Glutamatergic neuron (in vitro differentiated cells): ENCODE data around the gene UNC5B. TPM values are rescaled to one million over a fixed set of nuclear protein-coding genes. Genes with fewer than 3 reads are reported as not detected.
A peak's percentile ranks its signal among the peaks of the same experiment; 100 is the strongest.
"Not testable (repeated sequence)": the region's sequence is repeated elsewhere in the genome, so short reads cannot be mapped to it uniquely, and the experiment has no call there.

Experiments used
- DNase-seq: peaks from one replicate; pipeline ENCODE4 v3.0.0; 2022
- H3K27ac Mint-ChIP-seq: one replicate; pipeline ENCODE4 v1.8.0; 2020; ENCODE audit warnings: mild to moderate bottlenecking, mixed read lengths, inconsistent platforms; ENCODE audit not compliant: unreplicated experiment
- H3K27me3 Mint-ChIP-seq: one replicate; pipeline ENCODE4 v1.8.0; 2020; ENCODE audit warnings: mild to moderate bottlenecking, moderate library complexity, mixed read lengths, inconsistent platforms; ENCODE audit not compliant: unreplicated experiment
- H3K36me3 Mint-ChIP-seq: one replicate; pipeline ENCODE4 v1.8.0; 2020; ENCODE audit warnings: mild to moderate bottlenecking, mixed read lengths, inconsistent platforms; ENCODE audit not compliant: unreplicated experiment
- H3K4me1 Mint-ChIP-seq: one replicate; pipeline ENCODE4 v1.8.0; 2020; ENCODE audit warnings: mild to moderate bottlenecking, low read depth, mixed read lengths, inconsistent platforms; ENCODE audit not compliant: unreplicated experiment
- H3K4me3 Mint-ChIP-seq: one replicate; pipeline ENCODE4 v1.8.0; 2020; ENCODE audit warnings: mild to moderate bottlenecking, mixed read lengths, inconsistent platforms; ENCODE audit not compliant: unreplicated experiment
- H3K9me3 Mint-ChIP-seq: one replicate; pipeline ENCODE4 v1.8.0; 2020; ENCODE audit warnings: mild to moderate bottlenecking, moderate library complexity, mixed read lengths, inconsistent platforms; ENCODE audit not compliant: unreplicated experiment
- total RNA-seq: library from RNA; stranded (reverse); fragmentation: NEBNext Ultra II Directional; extraction: Animal tissue kit (Norgen Biotek cat#: 25700); gene quantifications from one replicate; pipeline ENCODE4 v1.2.1, GENCODE V29; 2021; ENCODE audit not compliant: unreplicated experiment
- TF ChIP-seq, protein P1 (sequence below): fragments of 200-600 bp; sonication (generic); IDR thresholded peaks from one replicate; pipeline ENCODE4 v1.5.0; 2021; ENCODE audit not compliant: partially characterized antibody, unreplicated experiment

UNC5B gene
- total RNA-seq, 1 donor from 2014 or later = 22.6 TPM

DNA sequence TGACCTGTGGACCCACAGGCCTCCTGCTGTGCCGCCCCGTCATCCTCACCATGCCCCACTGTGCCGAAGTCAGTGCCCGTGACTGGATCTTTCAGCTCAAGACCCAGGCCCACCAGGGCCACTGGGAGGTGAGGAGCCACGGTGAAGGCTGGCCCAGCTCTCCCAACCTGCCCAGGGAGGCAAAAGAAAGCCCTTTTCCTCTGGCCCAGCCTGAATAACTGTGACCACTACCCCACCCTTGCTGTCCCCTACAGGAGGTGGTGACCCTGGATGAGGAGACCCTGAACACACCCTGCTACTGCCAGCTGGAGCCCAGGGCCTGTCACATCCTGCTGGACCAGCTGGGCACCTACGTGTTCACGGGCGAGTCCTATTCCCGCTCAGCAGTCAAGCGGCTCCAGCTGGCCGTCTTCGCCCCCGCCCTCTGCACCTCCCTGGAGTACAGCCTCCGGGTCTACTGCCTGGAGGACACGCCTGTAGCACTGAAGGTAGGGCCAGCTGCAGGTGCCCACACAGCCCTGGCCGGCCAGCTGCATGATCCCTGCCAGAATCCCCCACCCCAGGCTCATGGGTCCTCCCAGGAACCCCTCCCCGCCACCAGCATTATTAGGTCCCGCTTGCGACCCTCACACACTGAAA is 81.2 kb downstream of the UNC5B start:
- H3K4me1 Mint-ChIP-seq = peaks cover 21% of the 10 kb centered on the region
- H3K27ac Mint-ChIP-seq = peak overlapping the region; percentile 43
- H3K9me3 Mint-ChIP-seq = peaks cover 10% of the 10 kb centered on the region
- H3K27me3 Mint-ChIP-seq = peaks cover 17% of the 10 kb centered on the region
- H3K36me3 Mint-ChIP-seq = peaks cover 5% of the 10 kb centered on the region
- TF ChIP-seq, protein P1, sequence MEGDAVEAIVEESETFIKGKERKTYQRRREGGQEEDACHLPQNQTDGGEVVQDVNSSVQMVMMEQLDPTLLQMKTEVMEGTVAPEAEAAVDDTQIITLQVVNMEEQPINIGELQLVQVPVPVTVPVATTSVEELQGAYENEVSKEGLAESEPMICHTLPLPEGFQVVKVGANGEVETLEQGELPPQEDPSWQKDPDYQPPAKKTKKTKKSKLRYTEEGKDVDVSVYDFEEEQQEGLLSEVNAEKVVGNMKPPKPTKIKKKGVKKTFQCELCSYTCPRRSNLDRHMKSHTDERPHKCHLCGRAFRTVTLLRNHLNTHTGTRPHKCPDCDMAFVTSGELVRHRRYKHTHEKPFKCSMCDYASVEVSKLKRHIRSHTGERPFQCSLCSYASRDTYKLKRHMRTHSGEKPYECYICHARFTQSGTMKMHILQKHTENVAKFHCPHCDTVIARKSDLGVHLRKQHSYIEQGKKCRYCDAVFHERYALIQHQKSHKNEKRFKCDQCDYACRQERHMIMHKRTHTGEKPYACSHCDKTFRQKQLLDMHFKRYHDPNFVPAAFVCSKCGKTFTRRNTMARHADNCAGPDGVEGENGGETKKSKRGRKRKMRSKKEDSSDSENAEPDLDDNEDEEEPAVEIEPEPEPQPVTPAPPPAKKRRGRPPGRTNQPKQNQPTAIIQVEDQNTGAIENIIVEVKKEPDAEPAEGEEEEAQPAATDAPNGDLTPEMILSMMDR = no peak
- H3K4me3 Mint-ChIP-seq = no peak overlapping the region
- no peak for DNase-seq

DNA sequence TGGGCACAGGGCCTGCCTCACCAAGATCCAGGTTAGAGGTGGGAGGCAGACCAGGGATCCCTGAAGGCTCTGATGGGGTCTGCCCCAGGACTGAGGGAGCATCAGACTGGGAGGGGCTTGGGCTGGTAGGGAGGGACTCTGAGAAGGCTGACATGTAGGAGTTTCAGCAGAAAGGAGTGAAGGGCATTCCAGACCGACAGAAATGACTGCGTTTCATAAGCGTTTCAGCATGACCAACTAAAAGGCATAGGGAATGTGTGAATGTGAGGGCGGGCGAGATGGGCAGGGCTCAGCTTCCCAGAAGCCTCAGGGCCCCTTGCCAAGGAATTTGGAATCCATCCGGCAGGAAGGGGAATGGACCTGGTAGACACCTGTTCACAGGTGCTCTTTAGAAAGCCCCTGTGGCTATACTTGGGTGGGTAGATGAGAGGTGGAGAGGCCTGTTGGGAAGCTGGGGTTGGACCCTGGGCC is 81.8 kb downstream of the UNC5B start:
- H3K4me3 Mint-ChIP-seq = no peak overlapping the region

DNA sequence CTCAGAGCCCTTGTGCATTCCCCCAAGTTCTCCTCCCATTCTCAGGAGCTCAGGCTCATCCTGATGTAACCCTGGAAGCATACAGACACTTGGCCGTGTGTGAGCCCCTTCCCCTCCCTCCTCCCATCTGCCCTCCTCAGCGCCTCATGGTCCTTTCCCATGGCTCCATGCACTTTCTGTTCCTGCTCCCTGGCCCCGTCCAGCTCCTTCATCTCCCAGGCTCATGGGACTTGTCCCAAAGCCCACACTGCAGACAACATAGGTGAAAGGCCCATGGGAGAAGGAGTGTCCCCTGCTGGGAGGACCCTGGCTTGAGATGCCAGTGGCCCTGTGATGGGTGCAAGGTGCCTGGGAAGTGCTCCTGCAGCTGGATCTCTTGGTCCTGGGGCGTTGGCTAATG is 82.5 kb downstream of the UNC5B start:
- H3K27me3 Mint-ChIP-seq = peaks cover 18% of the 10 kb centered on the region
- peak overlapping the region; percentile 44 for H3K4me3 Mint-ChIP-seq
- H3K27ac Mint-ChIP-seq = no peak overlapping the region
- peaks cover 5% of the 10 kb centered on the region for H3K36me3 Mint-ChIP-seq
- H3K4me1 Mint-ChIP-seq = peaks cover 24% of the 10 kb centered on the region
- DNase-seq = no peak
- H3K9me3 Mint-ChIP-seq = peaks cover 13% of the 10 kb centered on the region
- TF ChIP-seq, protein P1 = no peak

More for the DNA sequence above, 81.8 kb downstream of the UNC5B start:
- TF ChIP-seq, protein P1 = no peak
- peak overlapping the region; percentile 5 for H3K27ac Mint-ChIP-seq
- H3K27me3 Mint-ChIP-seq = peaks cover 17% of the 10 kb centered on the region
- peaks cover 21% of the 10 kb centered on the region for H3K4me1 Mint-ChIP-seq
- H3K36me3 Mint-ChIP-seq = peaks cover 5% of the 10 kb centered on the region
- no peak for DNase-seq
- H3K9me3 Mint-ChIP-seq = peaks cover 12% of the 10 kb centered on the region

DNA sequence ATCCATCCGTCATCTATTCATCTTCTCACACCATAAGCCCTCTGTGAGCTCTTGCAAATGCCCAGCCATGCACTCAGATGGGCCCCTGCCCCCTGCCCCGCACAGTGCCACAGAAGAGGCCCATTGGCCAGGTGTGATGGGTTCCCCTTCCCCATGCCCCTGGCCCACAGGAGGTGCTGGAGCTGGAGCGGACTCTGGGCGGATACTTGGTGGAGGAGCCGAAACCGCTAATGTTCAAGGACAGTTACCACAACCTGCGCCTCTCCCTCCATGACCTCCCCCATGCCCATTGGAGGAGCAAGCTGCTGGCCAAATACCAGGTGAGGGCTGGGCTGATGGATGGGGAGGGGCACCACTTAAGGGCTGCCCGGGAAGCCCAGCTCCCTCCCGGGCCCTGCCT is 83.3 kb downstream of the UNC5B start:
- H3K36me3 Mint-ChIP-seq = peaks cover 5% of the 10 kb centered on the region
- H3K4me3 Mint-ChIP-seq = no peak overlapping the region
- TF ChIP-seq, protein P1 = no peak
- no peak for DNase-seq
- peaks cover 14% of the 10 kb centered on the region for H3K9me3 Mint-ChIP-seq
- H3K27ac Mint-ChIP-seq = peak overlapping the region; percentile 54
- peaks cover 24% of the 10 kb centered on the region for H3K4me1 Mint-ChIP-seq
- H3K27me3 Mint-ChIP-seq = peaks cover 19% of the 10 kb centered on the region

DNA sequence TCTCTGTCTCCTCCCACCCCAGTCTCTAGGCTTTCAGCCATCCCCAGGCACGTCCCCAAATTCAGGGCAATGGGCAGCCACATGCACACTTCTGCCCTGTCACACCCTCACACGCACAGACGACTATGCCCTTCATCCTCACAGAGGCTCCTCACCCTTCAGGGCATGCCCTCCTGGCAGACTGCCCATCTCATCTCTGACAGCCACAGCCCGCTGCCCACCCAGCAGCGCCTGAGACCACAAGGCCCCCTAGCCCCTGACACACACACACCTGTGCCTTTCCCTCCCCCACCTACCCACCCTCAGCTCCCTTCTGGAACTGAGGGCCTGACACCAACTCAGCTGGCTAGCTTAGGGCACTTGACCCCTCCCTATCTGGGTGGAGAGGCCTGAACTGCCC is 83.7 kb downstream of the UNC5B start:
- peaks cover 19% of the 10 kb centered on the region for H3K27me3 Mint-ChIP-seq
- no peak overlapping the region for H3K27ac Mint-ChIP-seq
- H3K36me3 Mint-ChIP-seq = peaks cover 5% of the 10 kb centered on the region
- no peak for DNase-seq
- peaks cover 14% of the 10 kb centered on the region for H3K9me3 Mint-ChIP-seq
- H3K4me3 Mint-ChIP-seq = no peak overlapping the region
- TF ChIP-seq, protein P1 = no peak
- peaks cover 24% of the 10 kb centered on the region for H3K4me1 Mint-ChIP-seq

DNA sequence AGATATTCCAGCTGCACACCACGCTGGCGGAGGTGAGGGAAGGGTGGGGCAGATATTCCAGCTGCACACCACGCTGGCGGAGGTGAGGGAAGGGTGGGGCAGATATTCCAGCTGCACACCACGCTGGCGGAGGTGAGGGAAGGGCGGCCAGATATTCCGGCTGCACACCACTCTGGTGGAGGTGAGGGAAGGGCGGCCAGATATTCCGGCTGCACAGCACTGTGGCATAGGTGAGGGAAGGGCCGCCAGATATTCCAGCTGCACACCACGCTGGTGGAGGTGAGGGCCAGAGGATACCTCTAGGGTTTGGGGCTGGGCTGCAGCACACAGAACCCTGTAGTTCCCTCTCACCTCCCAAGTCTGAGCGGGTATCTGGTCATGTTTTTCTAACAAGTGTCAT is 84.4 kb downstream of the UNC5B start:
- Mint-ChIP-seq H3K9me3 (peaks cover 14% of the 10 kb centered on the region), H3K27me3 (peaks cover 19% of the 10 kb centered on the region), H3K4me1 (peaks cover 24% of the 10 kb centered on the region)
- not testable (repeated sequence) for DNase-seq, H3K4me3 Mint-ChIP-seq, H3K27ac Mint-ChIP-seq, H3K36me3 Mint-ChIP-seq
